Activated CD8-positive, alpha-beta memory T cell treated with anti-CD3 and anti-CD28 coated beads, Interleukin-2, amount 50 U/mL, for 48 hours (primary cell): Measurements from ENCODE around the gene SAMD4A.

Experiments used
- DNase-seq: peaks from one replicate; pipeline ENCODE4 v3.0.0-alpha.2; 2020

SAMD4A gene

DNA sequence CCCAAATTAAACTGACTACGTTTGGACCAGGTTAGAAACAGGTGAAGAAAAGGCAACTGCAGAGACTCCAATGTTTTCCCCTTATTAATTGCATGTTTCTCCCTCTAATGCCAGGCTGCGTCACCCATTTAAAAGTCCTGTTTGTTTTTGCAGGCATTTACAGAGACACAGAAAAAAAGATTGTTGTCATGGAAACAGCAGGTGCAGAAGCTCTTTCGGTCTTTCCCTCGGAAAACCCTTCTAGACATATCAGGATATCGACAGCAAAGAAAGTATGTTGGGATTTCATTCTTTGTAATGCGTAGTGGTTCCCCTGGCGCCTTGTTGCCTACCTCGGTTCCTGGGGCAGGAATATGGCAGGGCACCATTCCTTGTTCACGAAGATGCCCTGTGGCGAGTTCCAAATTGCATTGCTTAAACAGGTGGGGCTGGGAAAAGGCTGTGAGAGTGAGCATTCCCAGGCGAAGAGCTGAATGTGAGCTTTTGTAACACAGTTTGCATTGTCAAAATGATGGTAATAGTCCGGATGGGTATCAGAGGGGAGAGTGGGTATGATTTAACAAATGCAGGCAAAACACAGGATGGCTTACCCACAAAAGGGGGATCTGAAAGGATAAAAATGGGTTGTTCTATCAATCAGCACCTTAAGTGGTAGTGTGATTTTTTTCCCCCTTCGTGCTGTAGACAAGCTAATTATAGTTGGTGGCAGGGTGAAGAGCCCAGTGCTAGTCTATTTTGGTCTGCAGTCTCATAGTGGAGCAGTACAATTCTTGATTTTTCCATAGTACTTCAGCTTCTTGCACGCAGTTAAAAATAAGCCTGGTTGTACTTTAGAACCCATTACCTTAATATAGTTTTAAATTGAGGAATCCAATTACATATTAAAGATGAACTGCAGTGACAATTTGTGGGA, 203.3 kb downstream of the SAMD4A start:
- no peak for DNase-seq

DNA sequence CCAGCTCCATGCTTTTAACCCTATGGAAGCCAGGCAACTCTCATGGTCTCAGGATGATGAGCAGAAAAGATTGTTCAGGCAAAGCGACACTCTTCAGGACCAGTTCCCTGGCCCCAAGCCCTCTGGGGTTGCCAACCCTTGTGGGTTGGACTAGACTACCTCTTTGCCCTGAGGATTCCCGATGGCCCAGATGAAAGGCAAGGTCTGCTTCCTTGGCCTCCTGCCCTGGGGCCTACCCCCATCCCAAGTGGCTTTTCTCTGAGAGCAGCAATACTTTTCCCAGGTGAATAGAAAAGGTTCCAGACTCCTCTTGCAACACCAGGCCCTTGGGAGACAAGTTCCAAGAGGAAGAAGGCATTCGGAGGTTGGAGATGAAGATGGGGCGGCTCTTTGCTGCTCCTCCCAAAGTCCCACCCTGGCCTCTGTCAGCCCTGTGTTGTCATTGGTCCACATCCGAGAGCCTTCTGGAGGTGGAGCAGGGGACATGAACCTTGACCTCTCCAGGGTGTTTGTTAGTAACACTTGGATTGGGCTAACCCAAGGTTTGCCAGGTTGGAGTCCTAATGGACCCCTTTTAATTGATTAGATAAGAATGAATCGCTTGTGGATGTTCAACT, 204.6 kb downstream of the SAMD4A start:
- no peak for DNase-seq

DNA sequence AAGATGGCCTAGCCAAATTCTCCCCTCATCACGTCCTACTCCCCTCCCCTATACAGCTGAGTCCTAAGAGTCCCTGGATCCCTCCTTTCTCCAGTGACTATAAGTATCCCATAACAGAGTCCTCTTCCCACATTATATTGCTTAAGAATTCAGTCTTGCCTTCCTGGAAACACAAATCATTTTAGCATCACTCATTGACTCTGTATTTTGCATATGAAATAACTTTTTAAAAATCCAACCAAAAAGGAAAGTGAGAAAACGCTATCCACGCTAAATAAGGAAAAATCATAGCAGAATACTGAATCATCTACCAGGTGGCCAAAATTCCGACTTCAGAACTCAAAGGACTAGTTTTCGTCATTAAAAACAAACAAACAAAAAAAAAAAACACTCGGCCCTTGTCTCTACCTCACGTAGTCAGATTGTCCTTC, 205.5 kb downstream of the SAMD4A start:
- DNase-seq = no peak

DNA sequence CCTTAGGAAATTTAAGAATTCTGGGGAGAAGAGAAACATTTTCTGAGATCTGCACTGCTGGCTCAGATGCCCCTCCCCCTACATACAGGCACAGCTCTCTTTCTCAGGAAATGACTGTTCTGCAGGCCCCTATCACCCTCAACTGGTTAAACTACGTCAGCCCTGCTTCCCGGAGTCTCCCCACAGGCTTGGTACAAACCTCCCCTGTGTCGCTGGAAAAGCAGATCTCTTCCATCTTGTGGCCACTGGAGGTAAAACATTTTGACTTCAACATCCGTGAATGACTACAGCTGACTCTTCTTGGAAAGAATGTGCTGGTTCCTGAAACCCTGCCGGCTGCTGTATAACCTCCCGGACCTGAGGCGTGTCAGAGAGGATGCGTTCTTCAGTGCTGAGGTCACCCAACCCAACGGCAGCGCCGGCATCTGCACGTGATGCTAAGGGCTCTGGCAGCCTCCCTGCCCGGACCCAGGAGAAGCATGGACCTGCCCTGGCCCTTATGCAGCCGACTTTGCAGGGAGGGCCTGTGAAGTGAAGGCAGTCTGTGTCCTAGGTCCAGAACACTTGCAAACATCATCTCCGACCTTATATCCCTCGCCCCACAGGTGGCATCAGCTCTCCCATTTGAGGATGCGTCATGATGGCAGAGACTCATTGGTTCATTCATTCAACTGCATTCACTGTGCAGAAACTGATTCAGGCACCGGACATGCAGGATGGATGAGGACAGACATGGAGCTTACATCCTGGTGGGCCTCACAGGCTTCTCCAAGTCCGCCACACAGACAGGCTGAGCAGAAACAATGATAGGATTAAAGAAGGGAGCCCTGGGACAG, 206.5 kb downstream of the SAMD4A start:
- DNase-seq = peak; percentile 86

DNA sequence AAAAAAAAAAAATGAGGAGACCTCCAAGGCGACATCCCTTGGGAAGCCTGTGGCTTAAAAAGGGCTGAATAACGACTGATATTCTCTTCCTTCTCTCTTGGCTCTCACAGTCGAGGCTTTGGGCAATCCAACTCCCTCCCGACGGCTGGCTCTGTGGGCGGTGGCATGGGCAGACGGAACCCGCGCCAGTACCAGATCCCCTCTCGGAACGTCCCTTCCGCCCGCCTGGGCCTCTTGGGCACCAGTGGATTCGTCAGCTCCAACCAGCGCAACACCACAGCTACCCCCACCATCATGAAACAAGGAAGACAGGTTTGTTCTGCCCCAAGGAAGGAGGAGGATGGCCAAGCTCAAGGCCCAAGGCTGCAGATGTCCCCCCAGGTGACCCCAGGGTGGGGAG, 207.9 kb downstream of the SAMD4A start:
- peak; percentile 51 for DNase-seq

DNA sequence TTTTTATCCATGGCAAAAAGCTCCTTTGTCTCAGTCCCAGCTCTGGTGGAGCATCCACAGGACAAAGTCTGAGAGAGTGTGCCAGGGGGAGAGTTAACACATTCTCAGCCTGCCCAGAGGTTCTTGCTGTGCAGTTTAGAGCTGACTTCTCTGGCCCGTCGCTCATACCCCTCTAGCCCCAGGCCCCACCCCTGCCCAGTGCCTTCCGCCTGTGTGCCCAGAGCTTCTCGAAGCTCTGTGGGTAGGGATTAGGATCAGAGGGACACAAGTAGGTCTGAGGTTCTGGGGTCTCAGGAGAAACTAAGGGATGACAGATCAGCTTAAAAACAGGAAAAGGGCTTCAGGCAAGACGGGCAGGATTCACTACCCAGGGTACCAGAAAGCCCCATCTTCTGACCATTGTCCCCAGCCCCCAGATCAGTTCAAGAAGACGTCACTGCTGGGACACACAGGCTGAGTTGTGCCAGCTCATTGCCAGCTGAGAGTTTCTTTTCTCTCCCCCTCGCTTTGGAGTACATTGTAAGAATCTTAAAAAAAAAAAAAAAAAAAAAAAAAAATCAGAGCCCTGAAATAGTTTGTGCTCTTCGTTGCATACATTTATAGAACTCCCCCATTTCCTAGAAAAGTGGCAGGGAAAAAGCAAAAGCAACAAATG, 208.7 kb downstream of the SAMD4A start:
- peak; percentile 53 for DNase-seq

DNA sequence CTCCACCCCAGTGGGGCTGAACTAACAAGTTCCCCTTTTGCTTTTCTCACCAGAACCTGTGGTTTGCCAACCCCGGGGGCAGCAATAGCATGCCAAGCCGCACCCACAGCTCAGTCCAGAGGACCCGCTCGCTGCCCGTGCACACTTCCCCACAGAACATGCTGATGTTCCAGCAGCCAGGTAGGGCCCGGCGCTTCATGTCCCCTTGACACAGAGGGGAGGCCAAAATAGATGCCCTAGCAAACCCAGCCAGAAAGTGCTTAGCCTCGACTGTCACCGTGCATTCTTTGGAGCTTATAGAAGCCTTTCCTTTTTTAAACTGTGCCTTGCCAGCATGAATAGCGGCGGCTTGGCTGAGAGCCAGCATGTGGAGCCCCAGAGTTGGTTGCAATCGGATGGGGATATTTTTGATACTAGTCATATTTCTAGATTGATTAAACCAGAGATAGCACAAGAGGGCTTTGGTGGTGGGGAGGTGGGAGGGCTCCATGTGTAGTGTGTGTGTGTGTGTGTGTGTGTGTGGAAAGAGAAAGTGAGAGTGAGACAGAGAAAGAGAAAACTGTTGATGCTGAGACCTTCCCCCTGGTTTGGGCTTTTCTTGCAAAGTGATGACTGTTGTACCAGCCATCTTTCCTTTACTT, 209.6 kb downstream of the SAMD4A start:
- peak; percentile 91 for DNase-seq

DNA sequence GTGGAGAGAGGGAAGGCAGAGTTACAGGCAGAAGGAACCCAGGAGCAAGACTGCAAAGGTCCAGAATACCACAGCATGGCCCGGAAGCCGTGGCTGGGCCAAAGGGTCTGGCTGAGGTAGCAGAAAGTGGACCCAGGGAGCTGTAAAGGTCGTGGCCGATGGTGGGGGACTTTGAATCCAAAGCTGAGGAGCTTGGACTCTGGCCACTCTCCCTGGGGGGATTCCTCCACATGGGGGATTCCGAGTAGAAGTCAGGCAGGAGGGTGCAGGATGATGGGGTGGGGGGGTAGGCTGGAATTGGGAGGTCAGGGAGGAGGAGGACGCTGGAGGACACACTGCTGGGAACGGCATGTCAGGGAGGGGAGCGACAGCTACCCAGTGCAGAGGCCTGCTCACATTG, 210.5 kb downstream of the SAMD4A start:
- DNase-seq = no peak

DNA sequence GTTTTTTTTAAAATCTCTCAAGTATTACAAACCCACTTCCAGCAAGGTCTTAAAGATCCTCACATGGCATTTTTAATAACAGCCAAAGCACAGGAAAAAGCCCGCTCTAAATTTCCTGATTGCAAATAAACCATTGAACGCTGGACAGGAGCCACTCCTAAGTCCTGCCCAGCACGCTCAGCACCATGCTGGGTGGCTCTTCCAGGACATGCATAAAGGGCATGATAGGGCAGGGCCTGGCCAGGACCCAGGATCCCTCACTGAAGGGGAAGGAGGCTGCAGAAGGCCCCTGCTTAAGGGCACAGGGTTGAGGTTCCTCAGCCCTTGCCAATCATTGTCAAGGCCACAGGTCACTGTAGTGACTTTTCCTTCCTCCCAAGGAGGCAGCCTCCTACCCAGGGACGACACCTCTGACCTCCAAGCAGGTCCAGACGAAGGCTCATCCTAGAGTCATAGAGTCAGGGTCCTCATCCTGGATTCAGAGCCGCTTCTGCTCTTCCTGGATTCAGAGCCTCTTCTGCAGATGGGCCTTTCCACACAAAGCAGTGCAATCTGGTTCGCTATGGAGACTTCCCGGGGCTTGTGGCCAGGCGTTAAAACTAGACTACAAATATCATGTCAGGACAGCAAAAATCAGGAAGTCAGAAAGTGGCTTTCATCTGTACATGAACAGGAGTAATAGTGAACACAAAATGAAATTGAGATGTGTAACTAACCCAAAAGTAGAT, 211.9 kb downstream of the SAMD4A start:
- DNase-seq = peak; percentile 39

DNA sequence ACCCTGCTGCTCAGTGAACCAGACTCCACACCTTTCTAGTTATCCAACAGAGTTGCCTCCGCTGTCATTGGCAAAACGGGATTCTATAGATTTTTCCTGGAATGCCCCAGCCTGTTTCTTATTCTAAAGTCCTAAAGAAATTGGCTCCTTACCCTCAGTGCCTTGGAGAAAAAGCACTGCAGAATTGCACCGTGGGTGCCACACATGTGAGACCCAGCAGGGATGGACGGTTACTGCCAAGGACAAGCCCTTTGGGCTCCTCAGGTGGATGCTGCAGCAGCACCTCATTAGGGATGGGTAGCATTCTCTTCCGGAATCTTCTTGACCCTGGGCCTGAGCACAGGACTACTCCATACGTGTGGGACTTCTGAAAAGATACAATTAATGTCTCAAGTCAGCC, 214.2 kb downstream of the SAMD4A start:
- no peak for DNase-seq

DNA sequence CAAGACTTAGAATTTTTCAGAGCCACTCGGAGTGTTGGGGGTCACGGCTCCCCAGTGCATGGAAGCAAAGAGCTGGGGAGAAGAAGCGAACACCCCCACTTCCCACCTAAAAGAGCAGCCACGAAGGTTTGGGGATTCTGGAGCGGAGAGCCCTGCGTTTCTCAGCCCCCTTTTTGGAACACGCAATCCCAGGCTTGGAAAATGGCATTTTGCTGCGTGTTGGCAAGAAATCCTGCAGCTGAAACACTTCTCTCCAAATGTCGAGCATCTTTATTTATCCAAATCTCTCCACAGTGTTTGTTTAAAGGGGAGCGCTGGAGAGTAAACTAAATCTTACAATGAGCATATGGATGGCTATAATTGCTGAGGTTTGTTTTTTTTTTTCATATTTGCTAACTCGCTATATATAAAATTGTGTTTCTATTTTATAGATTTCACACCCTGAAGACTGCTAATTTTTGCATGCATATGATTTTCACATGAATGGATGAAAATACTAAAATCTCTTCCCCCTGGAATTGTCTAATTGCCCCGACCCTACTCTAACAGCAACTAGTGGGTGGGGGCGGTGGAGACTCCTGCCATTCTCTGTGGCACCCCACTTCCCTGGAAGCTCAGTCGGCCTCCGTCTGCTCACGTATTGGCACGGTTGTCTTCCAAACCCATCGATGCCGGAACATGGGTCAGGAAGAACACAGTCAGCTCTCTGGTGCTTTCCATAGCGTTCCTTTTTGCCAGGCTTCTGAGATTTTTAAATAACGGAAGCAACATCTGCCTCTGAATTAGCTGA, 215.2 kb downstream of the SAMD4A start:
- peak; percentile 30 for DNase-seq

DNA sequence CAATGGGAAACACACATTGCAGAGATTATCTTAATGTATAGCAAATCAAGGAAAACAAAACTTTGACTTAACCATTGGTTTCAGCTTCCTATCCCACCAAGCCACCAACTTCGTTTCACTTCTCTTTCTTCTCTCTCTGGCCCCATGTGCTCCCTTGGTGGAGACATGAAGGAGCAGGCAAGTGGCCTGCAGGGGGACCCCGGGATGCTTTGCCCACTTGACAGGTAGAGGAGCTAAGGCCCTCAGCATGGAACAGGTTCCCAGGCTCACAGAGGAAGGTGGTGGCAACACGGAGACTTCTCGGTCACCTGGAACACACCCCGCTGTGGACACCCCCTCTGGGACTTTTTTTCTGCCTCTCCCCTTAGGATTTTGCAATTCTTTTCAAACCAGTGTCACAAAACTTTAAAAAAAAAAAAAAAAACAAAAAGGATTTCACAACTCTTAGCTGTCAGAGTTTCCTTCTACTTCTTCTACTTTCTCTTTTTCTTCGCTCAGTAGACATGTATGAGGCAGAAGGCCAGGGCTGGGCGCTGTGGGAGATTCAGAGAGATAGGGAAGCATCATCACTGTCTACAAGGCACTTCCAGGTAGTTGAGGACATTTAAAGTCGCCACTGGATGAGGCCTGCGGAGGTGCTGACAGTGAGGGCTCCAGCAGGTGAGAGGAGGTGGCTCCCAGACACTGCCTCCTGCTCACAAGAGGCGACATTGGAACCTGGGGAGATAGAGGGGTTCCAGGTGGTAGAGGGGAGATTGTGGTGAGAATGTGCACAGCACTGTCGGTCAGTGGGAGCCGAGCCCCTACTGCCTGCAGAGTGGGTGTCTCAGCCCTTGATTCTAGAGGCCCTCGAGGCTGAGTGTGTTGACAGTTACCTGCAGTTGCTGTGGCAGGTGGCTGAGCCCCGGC, 216.1 kb downstream of the SAMD4A start:
- DNase-seq = peak; percentile 47

DNA sequence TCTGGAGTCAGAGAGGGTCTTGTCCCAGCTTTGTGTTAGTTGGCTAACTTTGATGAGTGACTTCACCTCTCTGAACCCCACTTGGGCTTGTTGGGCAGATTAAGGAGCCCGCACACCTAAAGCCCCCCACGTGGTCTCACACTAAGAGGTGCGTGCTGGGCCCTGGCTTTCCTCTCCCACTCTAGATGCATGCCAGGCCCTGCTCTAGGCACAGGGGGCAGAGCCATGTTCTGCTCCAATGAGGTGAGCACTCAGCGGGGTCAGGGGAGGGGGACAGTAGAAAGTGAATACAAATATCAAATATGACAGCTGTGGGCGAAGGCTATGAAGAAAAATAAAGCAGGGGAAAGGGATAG, 216.7 kb downstream of the SAMD4A start:
- peak; percentile 41 for DNase-seq

DNA sequence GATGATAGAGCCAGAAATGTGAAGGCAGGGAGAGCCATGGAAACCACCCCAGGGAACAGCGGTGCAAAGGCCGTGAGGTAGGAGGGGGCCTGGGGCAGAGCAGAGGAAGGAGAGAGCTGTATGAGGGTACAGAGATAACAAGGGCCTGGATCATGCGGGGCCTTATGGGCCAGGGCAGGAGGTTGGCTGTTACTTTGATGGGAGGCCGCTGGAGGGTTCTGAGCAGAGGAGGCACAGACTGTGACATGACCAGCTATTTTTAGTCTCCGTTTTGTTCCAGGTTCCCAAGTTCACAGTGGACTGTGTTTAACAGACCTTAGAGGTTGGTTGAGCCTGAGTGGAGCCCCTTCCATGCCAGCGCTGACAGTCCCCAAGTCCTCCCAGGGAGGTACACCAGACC, 217.1 kb downstream of the SAMD4A start:
- peak; percentile 42 for DNase-seq

DNA sequence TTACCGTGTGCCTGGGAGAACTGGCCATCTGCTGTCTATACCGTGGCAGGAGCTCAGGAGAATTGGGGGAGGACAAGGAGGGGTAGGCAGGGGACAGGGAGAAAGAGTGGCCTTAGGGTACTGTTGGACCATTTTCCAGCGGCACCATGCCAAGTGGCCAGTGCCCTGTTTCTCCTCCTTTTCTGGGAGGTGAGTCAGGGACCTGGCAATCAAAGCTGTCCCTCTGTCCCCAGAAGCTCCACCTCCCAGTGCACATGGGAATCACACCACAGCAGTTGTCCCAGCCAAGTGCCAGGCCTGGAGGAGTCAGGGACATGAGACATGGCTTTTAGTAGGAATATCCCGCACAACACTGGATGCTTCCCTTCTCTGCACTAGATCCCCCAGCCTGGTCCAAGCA, 217.7 kb downstream of the SAMD4A start:
- DNase-seq = peak; percentile 25

DNA sequence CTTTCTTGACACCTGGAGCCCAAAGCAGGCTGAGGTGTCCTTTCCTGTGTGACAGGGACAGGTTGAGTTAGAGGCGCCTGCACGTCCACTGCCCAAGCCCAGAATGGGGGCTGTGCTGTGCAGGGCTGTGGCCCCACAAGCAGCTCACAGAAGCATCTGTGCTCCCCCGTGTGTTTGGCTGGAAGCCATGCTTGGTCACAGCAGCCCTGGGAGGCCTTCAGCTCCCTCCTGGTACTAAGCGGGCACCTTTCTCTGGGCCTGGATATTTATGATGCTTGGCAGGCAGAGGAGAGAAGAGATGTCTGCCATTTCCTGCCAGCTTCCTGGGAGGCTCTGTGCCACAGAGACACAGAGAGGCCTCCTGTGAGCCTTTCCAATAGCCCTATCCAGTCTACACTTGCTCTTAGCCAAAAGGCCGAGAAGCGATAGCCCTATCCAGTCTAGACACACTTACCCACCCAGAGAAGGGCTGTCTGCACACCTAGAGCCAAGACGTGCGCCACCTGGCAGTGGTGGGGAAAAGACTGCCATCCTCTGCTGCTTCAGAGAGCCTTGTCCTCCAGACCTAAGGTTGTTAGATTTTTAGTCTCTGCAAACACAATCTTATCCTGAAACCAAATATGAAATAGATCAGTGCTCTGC, 218.3 kb downstream of the SAMD4A start:
- peak; percentile 37 for DNase-seq

DNA sequence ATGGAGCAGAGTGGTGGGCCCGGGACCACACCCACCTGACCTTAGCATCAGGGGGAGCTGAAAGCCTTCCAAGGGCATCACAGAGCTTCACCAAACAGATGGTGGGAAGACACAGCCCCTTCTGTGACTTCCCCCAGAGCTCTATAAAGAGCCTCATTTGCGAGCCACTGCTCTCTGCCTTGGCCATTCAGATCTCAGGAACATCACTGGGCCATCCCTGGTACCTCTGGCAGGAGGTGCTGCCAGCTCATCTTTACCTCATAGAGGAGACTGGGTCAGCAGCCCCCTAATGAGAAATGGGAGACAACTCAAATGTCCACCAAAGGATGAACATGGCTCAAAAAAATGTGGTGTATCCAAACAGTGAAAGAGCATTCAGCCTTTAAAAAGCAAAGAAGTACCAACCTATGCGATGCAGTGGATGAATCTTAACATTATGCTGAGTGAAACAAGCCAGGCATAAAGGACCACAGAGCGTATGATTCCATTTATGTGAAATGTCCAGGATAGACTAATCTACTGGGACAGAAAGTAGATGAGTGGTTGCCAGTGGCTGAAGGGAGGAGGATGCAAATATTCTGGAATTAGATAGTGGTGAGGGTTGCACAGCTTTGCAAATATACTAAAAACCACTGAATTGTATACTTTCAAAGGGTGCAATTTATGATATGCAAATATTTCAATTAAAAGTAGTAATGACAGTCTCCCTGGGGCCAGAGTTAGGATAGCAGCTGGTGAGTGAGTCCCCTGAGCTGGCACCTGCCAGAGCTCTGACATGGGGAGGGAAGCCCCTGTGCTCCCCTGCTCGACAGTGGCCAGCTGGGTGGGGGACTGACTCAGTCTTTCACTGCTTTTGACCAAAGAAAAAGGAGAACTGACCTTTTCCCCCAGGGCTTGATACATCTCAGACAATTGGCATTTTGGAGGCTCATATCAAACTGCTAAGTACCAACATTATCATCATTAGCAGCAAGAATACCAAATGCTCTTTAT, 219.1 kb downstream of the SAMD4A start:
- peak; percentile 33 for DNase-seq

DNA sequence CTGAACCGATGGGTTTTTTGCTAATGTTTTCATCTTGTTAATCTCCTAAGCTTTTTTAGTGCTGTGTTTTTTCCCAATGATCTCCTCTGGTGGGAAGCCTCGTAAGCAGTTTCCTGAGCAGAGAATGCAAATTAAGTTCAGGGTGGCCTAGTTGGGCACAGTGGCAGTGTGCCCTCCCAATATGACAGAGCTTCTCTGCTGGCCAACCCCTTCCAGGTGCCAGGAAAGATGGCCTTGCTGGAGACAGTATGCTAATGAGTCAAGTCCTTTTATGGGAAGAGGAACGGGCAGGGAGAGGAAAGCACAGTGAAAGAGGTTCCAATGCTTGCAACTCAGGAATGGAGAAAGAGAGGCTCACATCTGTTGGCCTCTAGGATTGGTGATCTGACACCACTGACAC, 219.9 kb downstream of the SAMD4A start:
- no peak for DNase-seq
